KMS-11 (cell line): Measurements from ENCODE around the gene BTBD9.

Experiments
- H2AFZ ChIP-seq: fragments of 200-600 bp; sonication (generic); 2 replicates; pipeline ENCODE4 v1.6.1; 2016; ENCODE audit warnings: antibody characterized with exemption, mixed run types, low read depth
- H3K27ac ChIP-seq: fragments of 200-600 bp; sonication (generic); 2 replicates; pipeline ENCODE4 v1.6.1; 2016; ENCODE audit warnings: mild to moderate bottlenecking, mixed run types
- H3K27me3 ChIP-seq: fragments of 200-600 bp; sonication (generic); 2 replicates; pipeline ENCODE4 v1.6.1; 2017; ENCODE audit warnings: mild to moderate bottlenecking, low read depth, mixed run types, moderate library complexity; ENCODE audit not compliant: insufficient read depth
- H3K36me3 ChIP-seq: fragments of 200-600 bp; sonication (generic); 2 replicates; pipeline ENCODE4 v1.6.1; 2017; ENCODE audit warnings: mild to moderate bottlenecking, mixed run types; ENCODE audit not compliant: insufficient read depth
- H3K4me1 ChIP-seq: fragments of 200-600 bp; sonication (generic); 2 replicates; pipeline ENCODE4 v1.6.1; 2016; ENCODE audit warnings: mild to moderate bottlenecking, low read depth, mixed run types; ENCODE audit not compliant: poor library complexity, severe bottlenecking
- H3K4me2 ChIP-seq: fragments of 200-600 bp; sonication (generic); 2 replicates; pipeline ENCODE4 v1.7.0; 2016; ENCODE audit warnings: mild to moderate bottlenecking, mixed run types
- H3K4me3 ChIP-seq: fragments of 200-600 bp; sonication (generic); IDR thresholded peaks from 2 replicates; pipeline ENCODE4 v1.6.1; 2017; ENCODE audit warnings: low read depth, low read length, mixed read lengths; ENCODE audit not compliant: insufficient read depth
- H3K79me2 ChIP-seq: fragments of 200-600 bp; sonication (generic); 2 replicates; pipeline ENCODE4 v1.6.1; 2016; ENCODE audit warnings: low read depth, mixed run types; ENCODE audit not compliant: insufficient read depth
- H3K9ac ChIP-seq: fragments of 200-600 bp; sonication (generic); 2 replicates; pipeline ENCODE4 v1.6.1; 2016; ENCODE audit warnings: mild to moderate bottlenecking, mixed run types
- H4K20me1 ChIP-seq: fragments of 200-600 bp; sonication (generic); 2 replicates; pipeline ENCODE4 v1.6.1; 2016; ENCODE audit warnings: mild to moderate bottlenecking, mixed run types; ENCODE audit not compliant: insufficient read depth
- TF ChIP-seq, protein P1 (sequence below): fragments of 200-600 bp; sonication (generic); conservative IDR thresholded peaks from 2 replicates; pipeline ENCODE4 v1.6.1; 2017; ENCODE audit warnings: low read depth, mild to moderate bottlenecking, antibody characterized with exemption, low read length, moderate library complexity, mixed read lengths

BTBD9 gene

DNA sequence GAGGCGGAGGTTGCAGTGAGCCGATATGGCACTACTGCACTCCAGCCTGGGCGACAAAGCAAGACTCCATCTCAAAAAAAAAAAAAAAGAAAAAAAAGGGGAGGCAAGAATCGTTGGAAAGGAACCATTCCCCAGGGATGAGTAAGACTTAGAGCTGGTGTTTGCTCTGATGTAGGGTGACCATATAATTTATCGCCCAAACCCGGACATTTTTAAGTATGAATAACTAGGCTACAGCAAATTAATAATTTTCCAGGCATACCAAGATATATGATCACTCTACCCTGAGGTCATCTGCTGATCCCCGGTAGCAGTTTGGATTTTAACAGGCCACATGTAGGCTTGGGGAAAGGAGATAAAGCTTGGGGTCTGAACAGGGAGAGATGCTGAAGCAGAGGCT lies 260.9 kb downstream of the BTBD9 start:
- Histone ChIP-seq H3K27ac (no peak overlapping the region), H3K36me3 (no peaks in the 10 kb centered on the region), H3K79me2 (no peaks in the 10 kb centered on the region), H3K4me3 (no peak overlapping the region), H3K4me1 (peaks cover 10% of the 10 kb centered on the region), H3K27me3 (no peaks in the 10 kb centered on the region), H2AFZ (no peak overlapping the region), H3K4me2 (no peak overlapping the region), H4K20me1 (no peaks in the 10 kb centered on the region), H3K9ac (no peak overlapping the region)
- TF ChIP-seq, protein P1, sequence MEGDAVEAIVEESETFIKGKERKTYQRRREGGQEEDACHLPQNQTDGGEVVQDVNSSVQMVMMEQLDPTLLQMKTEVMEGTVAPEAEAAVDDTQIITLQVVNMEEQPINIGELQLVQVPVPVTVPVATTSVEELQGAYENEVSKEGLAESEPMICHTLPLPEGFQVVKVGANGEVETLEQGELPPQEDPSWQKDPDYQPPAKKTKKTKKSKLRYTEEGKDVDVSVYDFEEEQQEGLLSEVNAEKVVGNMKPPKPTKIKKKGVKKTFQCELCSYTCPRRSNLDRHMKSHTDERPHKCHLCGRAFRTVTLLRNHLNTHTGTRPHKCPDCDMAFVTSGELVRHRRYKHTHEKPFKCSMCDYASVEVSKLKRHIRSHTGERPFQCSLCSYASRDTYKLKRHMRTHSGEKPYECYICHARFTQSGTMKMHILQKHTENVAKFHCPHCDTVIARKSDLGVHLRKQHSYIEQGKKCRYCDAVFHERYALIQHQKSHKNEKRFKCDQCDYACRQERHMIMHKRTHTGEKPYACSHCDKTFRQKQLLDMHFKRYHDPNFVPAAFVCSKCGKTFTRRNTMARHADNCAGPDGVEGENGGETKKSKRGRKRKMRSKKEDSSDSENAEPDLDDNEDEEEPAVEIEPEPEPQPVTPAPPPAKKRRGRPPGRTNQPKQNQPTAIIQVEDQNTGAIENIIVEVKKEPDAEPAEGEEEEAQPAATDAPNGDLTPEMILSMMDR: no peak

DNA sequence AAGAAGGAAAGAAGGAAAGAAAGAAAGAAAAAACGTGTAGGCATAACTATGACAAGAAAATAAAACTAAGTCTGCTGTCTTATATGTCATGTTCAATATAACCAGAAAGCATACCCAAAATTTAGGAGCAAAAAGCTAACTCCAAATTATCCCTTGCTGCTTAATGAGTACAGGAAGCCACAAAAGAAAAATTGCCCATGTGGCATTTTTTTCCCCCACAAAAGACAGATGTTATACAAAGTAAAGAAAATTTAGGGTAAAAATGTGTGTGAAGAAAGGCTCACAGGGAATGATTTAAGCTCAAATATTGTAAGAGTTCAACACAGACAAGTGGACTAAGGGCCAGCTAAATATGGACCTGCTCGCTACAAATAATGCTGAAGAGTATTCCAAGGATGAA lies 263.8 kb downstream of the BTBD9 start:
- H3K27ac ChIP-seq: no peak overlapping the region
- H3K9ac ChIP-seq: no peak overlapping the region
- H3K27me3 ChIP-seq: no peaks in the 10 kb centered on the region
- no peak overlapping the region for H2AFZ ChIP-seq
- peaks cover 10% of the 10 kb centered on the region for H3K4me1 ChIP-seq
- H3K36me3 ChIP-seq: no peaks in the 10 kb centered on the region
- H3K4me3 ChIP-seq: no peak overlapping the region
- no peak overlapping the region for H3K4me2 ChIP-seq
- H3K79me2 ChIP-seq: no peaks in the 10 kb centered on the region
- TF ChIP-seq, protein P1: no peak
- H4K20me1 ChIP-seq: no peaks in the 10 kb centered on the region

DNA sequence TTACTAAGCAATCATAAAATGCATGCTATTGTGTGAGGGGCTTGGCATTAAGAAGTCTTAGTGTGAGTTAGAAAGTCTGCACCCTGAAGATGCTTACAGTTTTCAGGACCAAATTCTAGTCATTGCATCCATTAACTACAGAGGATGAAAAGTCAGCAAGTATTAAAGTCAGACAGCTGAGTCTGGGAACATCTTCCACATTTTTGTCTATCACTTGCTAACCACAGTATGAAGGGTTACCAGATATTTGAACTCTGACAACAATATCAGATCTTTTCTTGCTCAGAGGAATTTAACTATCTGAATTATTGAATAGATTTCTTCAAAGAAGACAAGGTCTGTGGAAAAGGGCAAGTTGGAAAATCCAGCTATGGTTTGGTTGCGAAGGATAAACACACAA lies 264.4 kb downstream of the BTBD9 start:
- Histone ChIP-seq H3K4me3 (no peak overlapping the region), H2AFZ (no peak overlapping the region), H3K36me3 (no peaks in the 10 kb centered on the region), H3K9ac (no peak overlapping the region), H3K4me2 (no peak overlapping the region), H3K27ac (no peak overlapping the region), H4K20me1 (no peaks in the 10 kb centered on the region), H3K4me1 (peaks cover 10% of the 10 kb centered on the region), H3K79me2 (no peaks in the 10 kb centered on the region), H3K27me3 (no peaks in the 10 kb centered on the region)
- TF ChIP-seq, protein P1: no peak

DNA sequence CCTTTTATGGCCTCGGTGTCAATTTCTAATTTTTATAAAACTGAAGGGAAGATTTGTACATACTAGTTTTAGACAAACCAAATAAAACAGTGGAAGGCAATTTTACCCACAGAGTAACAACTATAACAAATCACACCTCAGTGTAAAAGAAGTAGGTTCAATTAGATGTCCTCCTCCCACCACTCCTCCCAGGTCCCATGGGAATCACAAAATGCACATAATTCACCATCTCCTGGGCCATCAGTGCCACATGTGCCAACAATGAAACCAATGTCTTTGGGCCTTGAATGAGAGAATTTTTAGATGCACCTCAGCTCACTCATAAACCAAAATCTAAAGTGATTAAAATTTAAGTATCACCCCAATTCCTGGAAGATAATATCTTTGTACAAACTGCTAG lies 267.8 kb downstream of the BTBD9 start:
- TF ChIP-seq, protein P1: no peak
- no peak overlapping the region for H3K4me2 ChIP-seq
- H2AFZ ChIP-seq: no peak overlapping the region
- H3K27me3 ChIP-seq: no peaks in the 10 kb centered on the region
- no peak overlapping the region for H3K27ac ChIP-seq
- H4K20me1 ChIP-seq: no peaks in the 10 kb centered on the region
- no peak overlapping the region for H3K4me3 ChIP-seq
- peaks cover 23% of the 10 kb centered on the region for H3K4me1 ChIP-seq
- no peak overlapping the region for H3K9ac ChIP-seq
- no peaks in the 10 kb centered on the region for H3K36me3 ChIP-seq
- no peaks in the 10 kb centered on the region for H3K79me2 ChIP-seq
